Right kidney (tissue), 9 donors: ENCODE results near the gene RDM1.
A peak's percentile ranks its signal among the peaks of the same experiment; 100 is the strongest.
"Not testable (repeated sequence)": the region's sequence is repeated elsewhere in the genome, so short reads cannot be mapped to it uniquely, and the experiment has no call there.

Experiments used
- DNase-seq: peaks from one replicate; pipeline ENCODE4 v3.0.0-alpha.2; 2016
- long read RNA-seq, 8 donors: transcript quantifications; one replicate each; lab custom pipeline, GENCODE V29; 2026

The RDM1 gene
- long read RNA-seq, donor 1, partial matches to known transcripts: 0 of 1 reads
- long read RNA-seq, donor 1, other reads (novel, unspliced or antisense): 0 of 1 reads
- long read RNA-seq, donor 2: 0 reads
- long read RNA-seq, donor 3: 0 reads
- long read RNA-seq, donor 4: 0 reads
- long read RNA-seq, donor 5: 0 reads
- long read RNA-seq, donor 6: 0 reads
- long read RNA-seq, donor 7: 0 reads
- long read RNA-seq, donor 8, partial matches to known transcripts: 0 of 2 reads
- long read RNA-seq, donor 8, other reads (novel, unspliced or antisense): 0 of 2 reads

- DNase-seq: peak; percentile 80
Measured at GRCh38 chr17:35930211-35931065, at the start of gene RDM1. Gene RDM1 (minus strand): TSS chr17:35930773. CDS start chr17:35930727, 46 bp downstream.

- DNase-seq: no peak
Measured at GRCh38 chr17:35978346-35978745, 47.8 kb upstream of the RDM1 start.

GRCh38 chr17:35977509-35977908, 46.9 kb upstream of the RDM1 start:
- DNase-seq: no peak

GRCh38 chr17:35973333-35974260, 43.0 kb upstream of the RDM1 start:
- no peak for DNase-seq

- DNase-seq: no peak
Measured at GRCh38 chr17:35972945-35973332, 42.4 kb upstream of the RDM1 start.

- DNase-seq: no peak
Measured at GRCh38 chr17:35972535-35972934, 42.0 kb upstream of the RDM1 start.

- no peak for DNase-seq
Measured at GRCh38 chr17:35972066-35972465, 41.5 kb upstream of the RDM1 start.

- peak; percentile 36 for DNase-seq
Measured at GRCh38 chr17:35969558-35970380, 39.2 kb upstream of the RDM1 start.

- no peak for DNase-seq
Measured at GRCh38 chr17:35968520-35969054, 38.0 kb upstream of the RDM1 start.

GRCh38 chr17:35965272-35965671, 34.7 kb upstream of the RDM1 start:
- no peak for DNase-seq

GRCh38 chr17:35963663-35964062, 33.1 kb upstream of the RDM1 start:
- no peak for DNase-seq

- no peak for DNase-seq
Measured at GRCh38 chr17:35953720-35954119, 23.1 kb upstream of the RDM1 start.

GRCh38 chr17:35949401-35949800, 18.8 kb upstream of the RDM1 start:
- no peak for DNase-seq

GRCh38 chr17:35948092-35948491, 17.5 kb upstream of the RDM1 start:
- DNase-seq: no peak

- DNase-seq: peak; percentile 36
Measured at GRCh38 chr17:35947156-35947585, 16.6 kb upstream of the RDM1 start.

GRCh38 chr17:35944151-35944550, 13.6 kb upstream of the RDM1 start:
- no peak for DNase-seq

GRCh38 chr17:35943537-35943936, 13.0 kb upstream of the RDM1 start, which contains the start of gene LYZL6:
Gene LYZL6 (minus strand): TSS chr17:35943713. CDS start chr17:35939356, 4,357 bp downstream.
- DNase-seq: no peak

- DNase-seq: peak; percentile 8
Measured at GRCh38 chr17:35942588-35943186, 12.1 kb upstream of the RDM1 start.

GRCh38 chr17:35938492-35938891, 7.9 kb upstream of the RDM1 start:
- DNase-seq: not testable (repeated sequence)

- no peak for DNase-seq
Measured at GRCh38 chr17:35936063-35936462, 5.5 kb upstream of the RDM1 start.

- no peak for DNase-seq
Measured at GRCh38 chr17:35934760-35935159, 4.2 kb upstream of the RDM1 start.
